IMR-90 (cell line): ENCODE data around the gene ZFYVE26. TPM values are rescaled to one million over a fixed set of nuclear protein-coding genes. Genes with fewer than 3 reads are reported as not detected.

Experiments used
- ATAC-seq: fragments of 200-7000 bp; cut with Tn5 transposase; 2 replicates; pipeline ENCODE4 v1.9.1; 2020; ENCODE audit warnings: low read depth, mild to moderate bottlenecking, moderate library complexity
- BruUV-seq: library from RNA; stranded (reverse); fragments of 400-500 nt; replicated peaks from 2 replicates; lab custom pipeline; 2021; lab: Mats Ljungman, UMichigan
- CTCF ChIA-PET: fragments of 300-600 bp; formaldehyde crosslinking; extraction: SDS; loops from one replicate; lab custom pipeline; 2021; ENCODE audit warnings: antibody characterized with exemption; lab: Yijun Ruan, JAX
- POLR2A ChIA-PET: fragments of 300-600 bp; sonication (Branson Sonifier 250); formaldehyde crosslinking; loops from one replicate; lab custom pipeline; 2022; ENCODE audit warnings: antibody characterized with exemption; ENCODE audit not compliant: unreplicated experiment; lab: Charles Lee
- DNase-seq: peaks from one replicate; pipeline ENCODE4 v3.0.0; 2013
- H2AFZ ChIP-seq: replicated peaks from 2 replicates; pipeline ENCODE3; 2013; ENCODE audit warnings: low read length, mild to moderate bottlenecking; ENCODE audit not compliant: poor library complexity
- H2AK5ac ChIP-seq: 2 replicates; pipeline ENCODE4 v1.6.1; 2013; ENCODE audit warnings: low read depth, low read length, inconsistent platforms
- H2AK9ac ChIP-seq: replicated peaks from 2 replicates; pipeline ENCODE3; 2013; ENCODE audit warnings: mild to moderate bottlenecking, low read depth, low read length, moderate library complexity; ENCODE audit not compliant: poor library complexity
- H2BK120ac ChIP-seq: 2 replicates; pipeline ENCODE4 v1.6.1; 2013; ENCODE audit warnings: low read depth, low read length, inconsistent platforms
- H2BK15ac ChIP-seq: 3 replicates; pipeline ENCODE4 v1.6.1; 2013; ENCODE audit warnings: low read depth, low read length, inconsistent platforms
- H2BK20ac ChIP-seq: 2 replicates; pipeline ENCODE4 v1.6.1; 2013; ENCODE audit warnings: low read depth, mild to moderate bottlenecking, inconsistent platforms, low read length, moderate library complexity
- H2BK5ac ChIP-seq: 2 replicates; pipeline ENCODE4 v1.6.1; 2013; ENCODE audit warnings: mild to moderate bottlenecking, low read depth, low read length, inconsistent platforms; ENCODE audit not compliant: poor library complexity, severe bottlenecking
- H3K14ac ChIP-seq: replicated peaks from 2 replicates; pipeline ENCODE4 v1.6.1; 2013; ENCODE audit warnings: low read depth, low read length, inconsistent platforms
- H3K18ac ChIP-seq: 2 replicates; pipeline ENCODE4 v1.6.1; 2013; ENCODE audit warnings: low read depth, low read length, control low read depth
- H3K23ac ChIP-seq: 2 replicates; pipeline ENCODE4 v1.6.1; 2013; ENCODE audit warnings: low read depth, low read length, inconsistent platforms
- H3K27ac ChIP-seq: 2 replicates; pipeline ENCODE4 v1.5.1; 2013; ENCODE audit warnings: mild to moderate bottlenecking, control low read depth, low read length; ENCODE audit not compliant: insufficient read depth
- H3K27me3 ChIP-seq: 2 replicates; pipeline ENCODE4 v1.6.1; 2013; ENCODE audit warnings: low read length; ENCODE audit not compliant: control insufficient read depth, insufficient read depth
- H3K36me3 ChIP-seq: 2 replicates; pipeline ENCODE4 v1.6.1; 2013; ENCODE audit warnings: low read length, mixed read lengths; ENCODE audit not compliant: control insufficient read depth, insufficient read depth
- H3K4ac ChIP-seq: 2 replicates; pipeline ENCODE4 v1.6.1; 2013; ENCODE audit warnings: low read depth, low read length, inconsistent platforms
- H3K4me1 ChIP-seq: 2 replicates; pipeline ENCODE4 v1.6.1; 2013; ENCODE audit warnings: low read length, mixed read lengths; ENCODE audit not compliant: control insufficient read depth, insufficient read depth
- H3K4me2 ChIP-seq: 2 replicates; pipeline ENCODE4 v1.6.1; 2013; ENCODE audit warnings: low read depth, mild to moderate bottlenecking, control low read depth, low read length, moderate library complexity
- H3K4me3 ChIP-seq: 2 replicates; pipeline ENCODE4 v1.5.1; 2013; ENCODE audit warnings: low read depth, mild to moderate bottlenecking, control low read depth, low read length, moderate library complexity; ENCODE audit not compliant: insufficient read depth
- H3K56ac ChIP-seq: 2 replicates; pipeline ENCODE4 v1.6.1; 2013; ENCODE audit warnings: low read length, inconsistent platforms; ENCODE audit not compliant: insufficient read depth; ENCODE audit errors: extremely low read depth
- H3K79me1 ChIP-seq, 2 experiments: 2 replicates each; pipeline ENCODE4 v1.6.1; 2013; ENCODE audit warnings: low read length in 2 of 2, inconsistent platforms in 1 of 2, low read depth in 1 of 2
- H3K9ac ChIP-seq: 2 replicates; pipeline ENCODE4 v1.6.1; 2013; ENCODE audit warnings: low read depth, low read length, control low read depth
- H3K9me1 ChIP-seq: 2 replicates; pipeline ENCODE4 v1.6.1; 2013; ENCODE audit warnings: low read length, inconsistent platforms; ENCODE audit not compliant: insufficient read depth
- H3K9me3 ChIP-seq: 2 replicates; pipeline ENCODE4 v1.6.1; 2013; ENCODE audit warnings: low read length; ENCODE audit not compliant: control insufficient read depth, insufficient read depth
- H4K20me1 ChIP-seq: 2 replicates; pipeline ENCODE4 v1.6.1; 2013; ENCODE audit warnings: low read length, inconsistent platforms; ENCODE audit not compliant: insufficient read depth
- H4K5ac ChIP-seq: 2 replicates; pipeline ENCODE4 v1.6.1; 2013; ENCODE audit warnings: mild to moderate bottlenecking, low read depth, low read length, control low read depth
- H4K8ac ChIP-seq, 2 experiments: 2 replicates each; pipeline ENCODE4 v1.6.1; 2013; ENCODE audit warnings: low read depth in 2 of 2, low read length in 2 of 2, control low read depth in 1 of 2, inconsistent platforms in 1 of 2
- H4K91ac ChIP-seq: 2 replicates; pipeline ENCODE4 v1.6.1; 2013; ENCODE audit warnings: low read depth, low read length, inconsistent platforms; ENCODE audit not compliant: insufficient read depth
- CEBPB ChIP-seq: IDR thresholded peaks from 2 replicates; pipeline ENCODE4 v1.6.1; 2012; ENCODE audit warnings: low read depth, low read length, improper control_type of control experiment
- FOS ChIP-seq: fragments of 150-350 bp; IDR thresholded peaks from 2 replicates; pipeline ENCODE4 v1.6.1; 2016; ENCODE audit warnings: low read depth, low read length
- MAZ ChIP-seq: IDR thresholded peaks from 2 replicates; pipeline ENCODE4 v1.6.1; 2012; ENCODE audit warnings: low read depth, mild to moderate bottlenecking, low read length, improper control_type of control experiment, moderate library complexity, borderline replicate concordance
- POLR2A ChIP-seq: IDR thresholded peaks from 2 replicates; pipeline ENCODE4 v1.6.1; 2012; ENCODE audit warnings: mild to moderate bottlenecking, low read depth, low read length
- RAD21 ChIP-seq: IDR thresholded peaks from 2 replicates; pipeline ENCODE4 v1.6.1; 2012; ENCODE audit warnings: low read length, improper control_type of control experiment
- RFX5 ChIP-seq: IDR thresholded peaks from 2 replicates; pipeline ENCODE4 v1.8.0; 2012; ENCODE audit warnings: low read depth, mild to moderate bottlenecking, low read length, moderate library complexity
- SMC3 ChIP-seq: fragments of 150-350 bp; IDR thresholded peaks from 2 replicates; pipeline ENCODE4 v1.6.1; 2016; ENCODE audit warnings: low read depth, mild to moderate bottlenecking, antibody characterized with exemption, low read length, moderate library complexity
- WGBS, 2 experiments: methylation state at CpG; one replicate each; pipeline versions ENCODE4 v1.1.5 to v1.1.7; 2013; ENCODE audit warnings: missing lambda C conversion rate in 2 of 2; ENCODE audit not compliant: insufficient read length in 1 of 2; ENCODE audit errors: extremely low coverage in 2 of 2; 5-methylcytosine and 5-hydroxymethylcytosine counted together
- dilution Hi-C: fragments of 300-500 bp; cut with HindIII; formaldehyde crosslinking; loops from one replicate; pipeline ENCODE4 v1.14.3; 2018; ENCODE audit warnings: low sequenced_read_pairs; ENCODE audit not compliant: unreplicated experiment
- in situ Hi-C: fragments of 300-500 bp; cut with MboI; formaldehyde crosslinking; loops from 3 replicates; pipeline ENCODE4 v1.14.3; 2019; ENCODE audit warnings: low sequenced_read_pairs, inconsistent platforms, mixed read lengths
- intact Hi-C: fragments of 100-400 bp; cut with micrococcal nuclease; formaldehyde crosslinking; loops from 2 replicates; pipeline ENCODE4 v1.10.0; 2022
- polyA plus RNA-seq, 3 experiments: library from polyadenylated mRNA; depleted of rRNA; stranded (reverse); fragments of >200 nt; gene quantifications; 2 replicates each; pipeline ENCODE4 v1.2.3, GENCODE V29; 2012; ENCODE audit warnings: low replicate concordance in 1 of 3
- total RNA-seq: library from RNA; depleted of rRNA; stranded (reverse); fragments of >200 nt; gene quantifications from 2 replicates; pipeline ENCODE4 v1.2.3, GENCODE V29; 2012
- TF ChIP-seq, protein P1 (sequence below): fragments of 150-350 bp; IDR thresholded peaks from 2 replicates; pipeline ENCODE4 v1.6.1; 2017; ENCODE audit warnings: mild to moderate bottlenecking, antibody characterized with exemption, low read length, low read depth

ZFYVE26 gene
- total and polyA plus RNA-seq, 2 of the 4 experiments (the other 2 are of a cell fraction): 6.0 to 11.1 TPM

DNA sequence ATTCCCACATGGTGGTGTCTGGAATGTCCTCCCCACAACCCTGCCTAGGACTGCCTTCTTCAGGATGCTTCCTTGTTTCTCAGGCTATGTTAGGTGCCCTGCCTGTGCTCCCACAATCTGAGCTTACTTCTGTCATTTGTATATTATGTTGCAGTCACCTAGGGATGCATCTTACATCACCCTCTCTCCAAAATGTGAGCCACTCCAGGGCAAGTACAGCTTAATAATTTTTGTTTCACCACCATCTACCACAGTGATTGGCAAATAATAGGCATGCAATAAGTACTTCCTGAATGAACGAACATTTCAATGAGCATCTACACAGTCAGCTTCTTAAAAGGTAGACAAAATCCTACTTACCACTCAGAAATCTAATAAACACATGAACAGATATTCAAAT lies 37.6 kb downstream of the ZFYVE26 start:
- CTCF ChIA-PET: no interaction called here
- H3K36me3 ChIP-seq: peaks cover 47% of the 10 kb centered on the region
- WGBS, 2 experiments: no CpG with 5 or more reads among the region's 1 CpG

More for the DNA sequence above, 37.6 kb downstream of the ZFYVE26 start:
- Histone ChIP-seq H4K20me1 (no peaks in the 10 kb centered on the region), H3K23ac (no peak overlapping the region), H2BK15ac (no peak overlapping the region), H2AFZ (no peak overlapping the region), H2BK5ac (no peak overlapping the region), H3K9me3 (no peaks in the 10 kb centered on the region), H2BK120ac (no peak overlapping the region), H3K4me2 (no peak overlapping the region), H3K18ac (no peak overlapping the region), H3K27ac (no peak overlapping the region), H3K79me1 (no peaks in the 10 kb centered on the region), H3K56ac (no peak overlapping the region), H2AK5ac (no peak overlapping the region), H2AK9ac (no peak overlapping the region), H3K27me3 (no peaks in the 10 kb centered on the region), H3K9me1 (no peaks in the 10 kb centered on the region), H3K9ac (no peak overlapping the region), H4K91ac (no peak overlapping the region), H3K14ac (no peak overlapping the region), H4K5ac (no peak overlapping the region), H3K4me3 (no peak overlapping the region), H4K8ac (no peak overlapping the region), H2BK20ac (no peak overlapping the region), H3K4me1 (no peaks in the 10 kb centered on the region), H3K4ac (no peak overlapping the region)
- intact Hi-C loops: no loop called here
- in situ Hi-C loops: no loop called here
- no TSS peak for BruUV-seq
- DNase-seq: no peak
- dilution Hi-C loops: no loop called here
- POLR2A ChIA-PET: no interaction called here
- ATAC-seq: no peak
- TF ChIP-seq FOS (no peak), POLR2A (no peak), SMC3 (no peak), RFX5 (no peak), RAD21 (no peak), CEBPB (no peak), MAZ (no peak)
- TF ChIP-seq, protein P1, sequence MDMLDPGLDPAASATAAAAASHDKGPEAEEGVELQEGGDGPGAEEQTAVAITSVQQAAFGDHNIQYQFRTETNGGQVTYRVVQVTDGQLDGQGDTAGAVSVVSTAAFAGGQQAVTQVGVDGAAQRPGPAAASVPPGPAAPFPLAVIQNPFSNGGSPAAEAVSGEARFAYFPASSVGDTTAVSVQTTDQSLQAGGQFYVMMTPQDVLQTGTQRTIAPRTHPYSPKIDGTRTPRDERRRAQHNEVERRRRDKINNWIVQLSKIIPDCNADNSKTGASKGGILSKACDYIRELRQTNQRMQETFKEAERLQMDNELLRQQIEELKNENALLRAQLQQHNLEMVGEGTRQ: no peak
